Peyer's patch (tissue), 4 donors: ENCODE measurements around the gene FAM83F. TPM values are rescaled to one million over a fixed set of nuclear protein-coding genes. Genes with fewer than 3 reads are reported as not detected.

Experiments used
- DNase-seq, 3 donors: peaks; one replicate each; pipeline ENCODE4 v3.0.0-alpha.2; 2017 to 2019
- H3K27ac ChIP-seq, 4 donors: fragments of 200-600 bp; sonication (generic); one replicate each; pipeline ENCODE4 v1.5.1; 2016 to 2019
- H3K27me3 ChIP-seq, 2 donors: fragments of 200-600 bp; sonication (generic); one replicate each; pipeline ENCODE4 v1.5.1; 2019
- H3K36me3 ChIP-seq, 3 donors: fragments of 200-600 bp; sonication (generic); one replicate each; pipeline ENCODE4 v1.5.1; 2016 to 2019
- H3K4me1 ChIP-seq, 4 donors: fragments of 200-600 bp; sonication (generic); one replicate each; pipeline ENCODE4 v1.5.1; 2016 to 2019
- H3K4me3 ChIP-seq, 4 donors: fragments of 200-600 bp; sonication (generic); 1 replicate in 3 of 4; 2 replicates in 1 of 4; pipeline ENCODE4 v1.5.1; 2016 to 2019; ENCODE audit warnings: mild to moderate bottlenecking in 1 of 4
- H3K9me3 ChIP-seq, 4 donors: fragments of 200-600 bp; sonication (generic); one replicate each; pipeline ENCODE4 v1.5.1; 2016 to 2019; ENCODE audit warnings: mild to moderate bottlenecking in 1 of 4
- CTCF ChIP-seq, 6 experiments: fragments of 450-650 bp in 4 of 6; fragments of 200-600 bp in 2 of 6; sonication (generic) in 1 of 6; IDR thresholded peaks; one replicate each; pipeline ENCODE4 v1.5.1; 2017 to 2019; ENCODE audit warnings: antibody characterized with exemption in 6 of 6, mild to moderate bottlenecking in 3 of 6, moderate library complexity in 1 of 6
- POLR2A ChIP-seq, 2 donors: fragments of 450-650 bp; IDR thresholded peaks; one replicate each; pipeline ENCODE4 v1.5.1; 2017; ENCODE audit warnings: antibody characterized with exemption in 2 of 2, mild to moderate bottlenecking in 2 of 2, moderate library complexity in 2 of 2
- total RNA-seq, 4 donors: library from RNA; depleted of rRNA; stranded (reverse); fragments of >200 nt; gene quantifications; one replicate each; pipeline ENCODE4 v1.1.0, GENCODE V29; 2016

The FAM83F gene
- total RNA-seq, 4 donors from 2014 or later: 9.9 to 66.0 (median 51.1) TPM

GRCh38 chr22:40084246-40084645, 89.5 kb downstream of the FAM83F start:
- TF ChIP-seq POLR2A (IDR thresholded peaks at IDR 0.05) (no peak), CTCF (IDR thresholded peaks at IDR 0.05) (no peak)
- DNase-seq: no peak
- H3K27me3 ChIP-seq: no peaks in the 10 kb centered on the region
- no peaks in the 10 kb centered on the region for H3K4me1 ChIP-seq
- H3K4me3 ChIP-seq: no peak overlapping the region
- H3K9me3 ChIP-seq: no peaks in the 10 kb centered on the region
- H3K27ac ChIP-seq: no peak overlapping the region
- H3K36me3 ChIP-seq: no peaks in the 10 kb centered on the region

- Histone ChIP-seq H3K9me3 (no peaks in the 10 kb centered on the region), H3K36me3 (no peaks in the 10 kb centered on the region), H3K27me3 (no peaks in the 10 kb centered on the region), H3K27ac (no peak overlapping the region), H3K4me1 (no peaks in the 10 kb centered on the region), H3K4me3 (no peak overlapping the region)
- no peak for DNase-seq
- no peak for TF ChIP-seq POLR2A (IDR thresholded peaks at IDR 0.05)
- no peak for TF ChIP-seq CTCF (IDR thresholded peaks at IDR 0.05)
Observed at GRCh38 chr22:40088818-40089217, 94.1 kb downstream of the FAM83F start.

Other genes with a start within 250 kb of the FAM83F start
- not detected for gene ENTHD1, start 101.2 kb upstream of the FAM83F start, total RNA-seq
- gene GRAP2, start 93.9 kb upstream of the FAM83F start, total RNA-seq: 10 to 100 TPM in 1 of 4 donors, 1 to 10 TPM in 3; 5.8 to 92.4 (median 6.1) TPM
- not detected for gene TMA7B, start 34.6 kb upstream of the FAM83F start, total RNA-seq
- 100 to 1,000 TPM in 1 of 4 donors, 10 to 100 TPM in 3; 43.6 to 169 (median 54.0) TPM for gene TNRC6B, start 183.0 kb downstream of the FAM83F start, total RNA-seq